HS-5 (cell line): ENCODE results near the gene DGKG.

Source experiments
- DNase-seq: peaks from one replicate; pipeline ENCODE4 v3.0.0-alpha.2; 2012; ENCODE audit warnings: low read depth

DGKG gene

GRCh38 chr3:186171521-186171920 lies 190.5 kb downstream of the DGKG start:
- DNase-seq: no peak

DNA sequence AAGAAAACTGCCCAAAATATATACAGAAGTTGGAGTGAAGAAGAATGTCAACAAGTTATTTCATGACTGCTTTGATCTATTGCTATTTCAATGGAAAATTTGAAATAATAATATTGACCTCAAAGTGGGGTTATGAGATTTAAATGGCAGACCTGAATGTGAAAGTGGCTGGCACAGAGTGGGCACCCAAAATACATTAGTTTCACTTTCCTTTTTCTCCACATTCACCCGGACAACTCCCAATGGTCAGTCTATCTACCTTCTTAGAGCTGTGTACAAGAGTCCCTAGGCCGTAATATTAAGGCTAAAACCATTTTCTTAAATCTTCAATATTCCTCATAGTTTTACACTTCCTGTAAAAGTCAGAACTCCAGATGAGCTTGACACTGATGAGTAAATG lies 191.5 kb downstream of the DGKG start:
- no peak for DNase-seq

GRCh38 chr3:186169379-186169778 lies 192.7 kb downstream of the DGKG start:
- no peak for DNase-seq

DNA sequence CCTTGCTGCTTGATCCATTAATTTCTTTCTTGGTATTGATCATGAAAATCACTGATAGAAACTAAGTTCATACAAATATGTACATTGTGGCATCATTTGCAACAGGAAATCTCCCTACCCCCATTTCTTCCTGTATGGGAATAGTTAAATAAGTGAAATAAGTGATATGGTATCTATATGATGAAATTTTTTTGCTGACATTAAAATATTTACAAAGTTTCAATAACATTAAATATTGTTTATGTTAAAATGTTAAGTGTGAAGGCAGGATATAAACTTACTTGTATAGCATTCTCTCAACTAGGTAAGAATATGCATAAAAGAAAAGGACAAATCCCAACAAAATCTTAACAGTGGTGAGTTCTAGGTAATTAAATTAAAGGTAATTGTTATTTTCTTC lies 193.1 kb downstream of the DGKG start:
- DNase-seq: no peak

- no peak for DNase-seq
Observed at GRCh38 chr3:186167646-186168395, 194.2 kb downstream of the DGKG start.

DNA sequence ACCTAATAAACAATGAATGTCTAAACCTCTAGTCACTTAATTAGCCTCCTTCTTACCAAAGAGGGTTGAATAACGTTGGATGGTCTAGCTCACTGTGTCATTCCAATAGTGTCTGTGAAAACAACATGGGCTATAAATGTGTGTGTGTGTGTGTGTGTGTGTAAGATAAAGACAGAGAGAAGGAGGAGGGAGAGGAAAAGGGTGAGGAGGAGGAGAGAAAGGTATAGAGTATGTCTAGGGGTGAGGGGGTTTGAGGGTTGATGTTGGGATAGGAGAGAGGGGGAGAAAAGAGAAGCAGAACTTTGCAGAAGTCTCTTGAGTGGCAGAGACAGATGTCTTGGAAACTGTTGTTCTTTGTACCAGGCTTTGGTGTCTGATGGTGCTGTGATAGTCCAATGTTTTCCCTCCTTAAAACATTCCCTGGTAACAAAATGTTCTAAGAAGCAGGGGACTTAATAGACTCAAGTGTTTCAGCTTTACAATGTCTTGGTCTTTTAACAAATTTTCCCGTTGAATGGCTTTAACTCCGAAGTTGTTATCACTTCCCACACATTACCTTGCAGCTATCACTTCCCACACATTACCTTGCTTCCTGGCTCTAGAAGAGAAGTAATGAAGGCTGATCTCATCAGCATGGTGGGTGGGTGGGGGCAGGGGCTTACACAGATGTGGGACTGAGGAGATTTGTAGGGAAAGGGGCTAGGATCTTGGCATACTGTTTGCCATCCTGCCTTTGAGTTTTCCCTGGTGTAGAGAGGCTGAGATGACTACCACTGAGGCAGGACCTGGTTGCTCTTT lies 195.3 kb downstream of the DGKG start:
- DNase-seq: no peak

DNA sequence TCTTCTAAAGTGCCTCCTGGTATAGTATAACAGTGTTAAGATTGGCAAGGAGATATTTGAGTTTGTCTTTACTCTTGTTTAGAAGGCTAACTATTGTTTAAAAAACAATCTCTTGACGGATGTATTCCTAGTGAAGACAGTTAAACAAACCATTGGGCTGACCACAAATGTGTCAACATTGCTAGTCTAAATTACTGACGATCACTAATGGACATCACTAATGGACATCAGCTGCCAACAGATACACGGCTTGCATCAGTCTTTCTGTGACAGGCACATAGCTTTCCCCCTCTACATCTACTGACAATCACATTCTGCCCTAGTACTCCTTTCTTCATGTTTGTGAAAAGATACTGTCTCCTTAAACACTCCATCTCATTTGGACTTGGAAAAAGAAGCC lies 196.0 kb downstream of the DGKG start:
- no peak for DNase-seq

DNA sequence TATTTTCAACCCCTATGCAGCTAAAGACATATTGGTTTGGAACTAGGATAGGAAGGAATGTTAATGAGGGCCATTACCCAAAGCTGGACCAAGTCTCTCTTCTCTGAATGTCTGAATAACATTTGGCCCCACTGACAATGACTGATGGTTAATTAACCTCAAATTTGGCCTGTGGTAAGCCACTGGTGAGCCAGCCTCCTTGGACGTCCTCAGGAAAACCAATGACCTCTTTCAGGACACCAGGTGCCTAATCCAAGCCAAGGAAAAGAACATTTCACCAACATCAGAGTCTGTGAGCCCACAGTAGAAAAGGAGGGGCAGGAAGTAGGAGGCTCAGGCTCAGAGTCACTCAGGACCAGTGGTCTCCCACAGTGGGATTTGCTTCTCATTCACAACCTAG lies 196.7 kb downstream of the DGKG start:
- DNase-seq: no peak

GRCh38 chr3:186164696-186165095 lies 197.3 kb downstream of the DGKG start:
- DNase-seq: no peak

- DNase-seq: no peak
Observed at GRCh38 chr3:186162221-186162620, 199.8 kb downstream of the DGKG start.

GRCh38 chr3:186160691-186161243 lies 201.3 kb downstream of the DGKG start:
- DNase-seq: no peak

GRCh38 chr3:186154641-186155040 lies 207.4 kb downstream of the DGKG start:
- DNase-seq: no peak

GRCh38 chr3:186152889-186153292 lies 209.1 kb downstream of the DGKG start:
- no peak for DNase-seq

DNA sequence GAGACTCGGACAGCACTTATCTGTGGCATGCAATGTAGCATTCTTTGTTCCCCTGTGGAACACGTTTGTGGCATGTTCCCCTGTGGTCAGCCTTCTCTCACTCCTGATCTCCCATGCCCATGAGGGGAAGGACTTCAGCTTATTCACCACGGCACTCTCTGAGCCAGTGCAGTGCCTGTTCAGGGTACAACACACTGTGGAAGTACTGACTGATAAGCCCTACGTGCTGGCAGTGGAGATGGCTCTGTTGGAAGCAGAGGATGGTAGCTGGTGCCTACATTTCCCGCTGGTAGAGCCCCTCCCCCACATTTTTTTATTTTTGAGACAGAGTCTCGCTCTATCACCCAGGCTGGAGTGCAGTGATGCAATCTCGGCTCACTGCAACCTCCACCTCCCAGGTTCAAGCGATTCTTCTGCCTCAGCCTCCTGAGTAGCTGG lies 209.7 kb downstream of the DGKG start:
- no peak for DNase-seq

- no peak for DNase-seq
Observed at GRCh38 chr3:186151077-186151971, 210.7 kb downstream of the DGKG start.

DNA sequence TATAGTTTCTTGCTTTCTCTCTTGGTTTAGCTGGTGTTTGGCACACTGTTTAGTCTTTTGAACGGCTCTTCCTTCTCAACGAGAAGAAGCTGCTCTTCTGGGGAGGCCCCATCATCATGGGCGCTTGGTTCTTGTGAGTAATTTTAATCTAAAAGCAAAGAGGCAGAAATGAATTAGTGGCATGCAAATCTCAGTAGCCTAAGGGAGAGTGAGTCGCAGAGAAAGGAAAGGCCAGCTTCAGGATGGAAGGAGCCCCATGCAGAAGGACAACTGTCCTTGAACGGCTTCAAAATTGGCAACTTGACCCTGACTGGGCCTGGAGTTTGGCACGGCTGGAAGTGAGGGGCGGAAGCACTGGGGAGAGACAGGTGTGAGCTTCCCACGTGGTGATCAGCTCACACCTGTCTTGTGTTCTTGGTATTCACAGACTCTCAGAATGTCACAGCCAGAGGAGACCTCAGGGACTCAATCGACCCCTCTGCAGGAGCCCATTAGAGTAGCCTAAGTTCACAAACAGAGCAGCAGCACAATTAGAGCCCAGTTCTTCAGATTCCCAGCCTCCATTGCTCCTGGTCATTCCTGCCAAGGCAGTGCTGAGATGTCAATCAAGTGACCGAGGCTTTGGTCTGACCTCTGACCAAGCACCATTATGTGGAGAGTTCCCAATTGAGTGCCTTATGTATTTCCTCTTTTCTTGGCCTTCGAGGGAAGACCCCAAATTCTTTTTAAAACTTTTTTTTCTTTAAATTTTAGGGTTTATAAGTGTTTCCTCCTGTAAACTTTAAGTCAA lies 211.8 kb downstream of the DGKG start:
- DNase-seq: no peak

DNA sequence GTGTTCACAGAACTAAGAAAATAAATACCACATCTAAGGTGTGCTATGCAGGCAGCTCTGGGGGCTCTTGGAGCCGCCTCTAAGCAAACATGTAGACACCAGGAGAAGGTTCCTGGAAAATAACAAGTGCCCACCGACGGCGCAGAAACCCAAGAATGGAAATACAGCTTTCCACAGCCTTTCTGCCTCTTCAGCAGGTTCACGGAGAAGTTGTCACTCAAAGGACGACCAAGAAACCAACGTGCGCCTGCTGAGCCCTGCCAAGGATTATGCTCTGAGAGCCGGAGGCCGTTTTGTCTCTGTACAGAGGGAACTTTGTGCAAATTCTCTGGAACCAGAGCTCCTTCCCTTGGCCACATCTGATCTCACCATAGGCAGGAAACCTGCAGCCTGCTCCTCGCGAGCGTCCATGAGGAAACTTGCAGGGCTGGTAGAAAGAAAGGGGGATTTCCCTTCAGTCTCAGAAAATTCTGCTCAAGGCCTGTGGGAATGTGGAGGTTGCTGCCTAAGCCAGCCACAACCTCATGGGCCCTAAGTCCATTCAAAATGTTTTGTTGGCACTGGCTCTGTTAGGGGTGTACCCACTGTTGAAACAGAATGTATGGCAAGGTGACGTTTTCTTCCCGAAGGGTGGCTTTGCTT lies 212.6 kb downstream of the DGKG start:
- no peak for DNase-seq

GRCh38 chr3:186144257-186144656 lies 217.8 kb downstream of the DGKG start:
- no peak for DNase-seq

DNA sequence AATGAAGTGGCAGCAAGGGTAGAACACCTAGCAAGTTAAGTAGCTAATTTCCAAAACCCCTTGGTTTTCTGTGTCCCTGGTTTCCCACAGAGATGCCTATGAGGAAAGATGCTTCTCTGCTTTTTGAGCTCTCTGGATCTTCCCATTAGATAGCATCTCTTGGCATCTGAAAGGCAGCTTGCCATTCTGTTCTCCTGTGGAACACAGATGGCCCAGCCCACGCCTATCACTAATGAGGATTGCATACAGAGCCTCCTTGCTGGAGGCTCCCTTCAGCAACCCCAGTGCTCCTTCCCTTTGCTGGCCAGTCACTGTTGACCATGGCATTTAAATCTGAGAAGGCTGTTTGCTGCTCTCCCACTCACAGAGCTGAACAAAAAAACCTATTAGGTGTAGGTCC lies 218.8 kb downstream of the DGKG start:
- DNase-seq: no peak

DNA sequence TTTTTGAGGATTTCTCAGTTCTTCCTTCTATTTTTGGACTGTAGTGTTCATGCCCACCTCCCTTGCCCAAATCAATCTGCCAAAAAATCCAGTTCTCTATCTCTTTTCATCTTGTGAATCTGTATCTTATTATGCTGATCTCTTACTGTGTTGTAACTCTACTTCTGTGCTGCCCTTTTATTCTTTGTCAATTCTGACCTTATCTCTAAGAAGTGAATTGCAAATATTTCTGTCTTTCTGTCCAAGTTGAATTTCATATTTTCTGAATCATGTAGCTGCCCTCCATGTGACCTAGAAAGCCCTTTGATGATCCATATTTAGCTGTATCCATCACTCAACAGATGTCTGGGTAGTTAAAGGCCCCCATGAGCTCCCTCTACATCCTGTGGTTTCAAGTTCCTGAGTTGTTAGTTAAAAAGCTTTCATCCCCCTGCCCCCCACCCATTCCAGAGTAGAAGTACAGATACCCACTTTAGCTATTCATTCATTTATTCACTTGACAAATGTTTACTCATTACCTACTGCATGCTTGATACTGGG lies 219.6 kb downstream of the DGKG start:
- peak; percentile 33 for DNase-seq

- DNase-seq: no peak
Observed at GRCh38 chr3:186141790-186142189, 220.2 kb downstream of the DGKG start.
